Measurements from ENCODE around the gene MDM4.

DNA sequence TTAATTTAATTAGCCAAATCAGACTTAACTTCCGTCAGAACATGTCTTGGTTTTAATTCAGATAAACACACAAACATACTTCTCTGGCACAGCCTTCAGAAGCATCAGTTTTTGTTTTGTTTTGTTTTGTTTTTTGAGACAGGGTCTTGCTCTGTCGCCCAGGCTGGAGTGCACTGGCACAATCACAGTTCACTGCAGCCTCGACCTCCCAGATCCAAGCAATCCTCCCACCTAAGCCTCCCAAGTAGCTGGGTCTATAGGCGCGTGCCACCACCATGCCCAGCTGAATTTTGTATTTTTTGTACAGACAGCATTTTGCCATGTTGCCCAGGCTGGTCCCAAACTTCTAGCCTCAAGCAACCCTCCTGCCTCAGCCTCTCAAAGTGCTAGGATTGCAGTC lies 34.7 kb downstream of the MDM4 start:
- TF ChIP-seq EZH2 (IDR thresholded peaks at IDR 0.05; ENCODE audit: borderline replicate concordance, low read depth, low read length, severe bottlenecking) = no peak
- TF ChIP-seq, protein P1, sequence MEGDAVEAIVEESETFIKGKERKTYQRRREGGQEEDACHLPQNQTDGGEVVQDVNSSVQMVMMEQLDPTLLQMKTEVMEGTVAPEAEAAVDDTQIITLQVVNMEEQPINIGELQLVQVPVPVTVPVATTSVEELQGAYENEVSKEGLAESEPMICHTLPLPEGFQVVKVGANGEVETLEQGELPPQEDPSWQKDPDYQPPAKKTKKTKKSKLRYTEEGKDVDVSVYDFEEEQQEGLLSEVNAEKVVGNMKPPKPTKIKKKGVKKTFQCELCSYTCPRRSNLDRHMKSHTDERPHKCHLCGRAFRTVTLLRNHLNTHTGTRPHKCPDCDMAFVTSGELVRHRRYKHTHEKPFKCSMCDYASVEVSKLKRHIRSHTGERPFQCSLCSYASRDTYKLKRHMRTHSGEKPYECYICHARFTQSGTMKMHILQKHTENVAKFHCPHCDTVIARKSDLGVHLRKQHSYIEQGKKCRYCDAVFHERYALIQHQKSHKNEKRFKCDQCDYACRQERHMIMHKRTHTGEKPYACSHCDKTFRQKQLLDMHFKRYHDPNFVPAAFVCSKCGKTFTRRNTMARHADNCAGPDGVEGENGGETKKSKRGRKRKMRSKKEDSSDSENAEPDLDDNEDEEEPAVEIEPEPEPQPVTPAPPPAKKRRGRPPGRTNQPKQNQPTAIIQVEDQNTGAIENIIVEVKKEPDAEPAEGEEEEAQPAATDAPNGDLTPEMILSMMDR (IDR thresholded peaks at IDR 0.05; ENCODE audit: borderline replicate concordance, extremely low read depth, low read length, poor library complexity, severe bottlenecking) = no peak
